ENCODE data around the gene DPAGT1.
"Not testable (repeated sequence)": the region's sequence is repeated elsewhere in the genome, so short reads cannot be mapped to it uniquely, and the experiment has no call there.

DNA sequence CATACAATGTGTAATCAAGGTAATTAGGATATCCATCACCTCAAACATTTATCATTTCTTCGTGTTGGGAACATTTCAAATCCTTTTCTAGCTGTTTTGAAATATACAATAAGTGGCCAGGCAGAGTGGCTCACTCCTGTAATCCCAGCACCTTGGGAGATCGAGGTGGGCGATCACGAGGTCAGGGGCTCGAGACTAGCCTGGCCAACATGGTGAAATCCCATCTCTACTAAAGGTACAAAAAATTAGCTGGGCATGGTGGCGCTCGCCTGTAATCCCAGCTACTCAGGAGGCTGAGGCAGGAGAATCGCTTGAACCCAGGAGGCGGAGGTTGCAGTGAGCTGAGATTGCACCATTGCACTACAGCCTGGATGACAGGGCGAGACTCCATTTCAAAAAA, 37.6 kb upstream of the DPAGT1 start:
- TF ChIP-seq EZH2 (IDR thresholded peaks at IDR 0.05; ENCODE audit: low read depth): not testable (repeated sequence)
- TF ChIP-seq, protein P1, sequence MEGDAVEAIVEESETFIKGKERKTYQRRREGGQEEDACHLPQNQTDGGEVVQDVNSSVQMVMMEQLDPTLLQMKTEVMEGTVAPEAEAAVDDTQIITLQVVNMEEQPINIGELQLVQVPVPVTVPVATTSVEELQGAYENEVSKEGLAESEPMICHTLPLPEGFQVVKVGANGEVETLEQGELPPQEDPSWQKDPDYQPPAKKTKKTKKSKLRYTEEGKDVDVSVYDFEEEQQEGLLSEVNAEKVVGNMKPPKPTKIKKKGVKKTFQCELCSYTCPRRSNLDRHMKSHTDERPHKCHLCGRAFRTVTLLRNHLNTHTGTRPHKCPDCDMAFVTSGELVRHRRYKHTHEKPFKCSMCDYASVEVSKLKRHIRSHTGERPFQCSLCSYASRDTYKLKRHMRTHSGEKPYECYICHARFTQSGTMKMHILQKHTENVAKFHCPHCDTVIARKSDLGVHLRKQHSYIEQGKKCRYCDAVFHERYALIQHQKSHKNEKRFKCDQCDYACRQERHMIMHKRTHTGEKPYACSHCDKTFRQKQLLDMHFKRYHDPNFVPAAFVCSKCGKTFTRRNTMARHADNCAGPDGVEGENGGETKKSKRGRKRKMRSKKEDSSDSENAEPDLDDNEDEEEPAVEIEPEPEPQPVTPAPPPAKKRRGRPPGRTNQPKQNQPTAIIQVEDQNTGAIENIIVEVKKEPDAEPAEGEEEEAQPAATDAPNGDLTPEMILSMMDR (conservative IDR thresholded peaks at IDR 0.05): not testable (repeated sequence)

All from PC-9 (cell line).